Measurements from ENCODE around the gene ST3GAL2.
A peak's percentile ranks its signal among the peaks of the same experiment; 100 is the strongest.
"Not testable (repeated sequence)": the region's sequence is repeated elsewhere in the genome, so short reads cannot be mapped to it uniquely, and the experiment has no call there.

Gene ST3GAL2

GRCh38 chr16:70381604-70382342, 57.1 kb downstream of the ST3GAL2 start:
- DNase-seq = no peak

DNA sequence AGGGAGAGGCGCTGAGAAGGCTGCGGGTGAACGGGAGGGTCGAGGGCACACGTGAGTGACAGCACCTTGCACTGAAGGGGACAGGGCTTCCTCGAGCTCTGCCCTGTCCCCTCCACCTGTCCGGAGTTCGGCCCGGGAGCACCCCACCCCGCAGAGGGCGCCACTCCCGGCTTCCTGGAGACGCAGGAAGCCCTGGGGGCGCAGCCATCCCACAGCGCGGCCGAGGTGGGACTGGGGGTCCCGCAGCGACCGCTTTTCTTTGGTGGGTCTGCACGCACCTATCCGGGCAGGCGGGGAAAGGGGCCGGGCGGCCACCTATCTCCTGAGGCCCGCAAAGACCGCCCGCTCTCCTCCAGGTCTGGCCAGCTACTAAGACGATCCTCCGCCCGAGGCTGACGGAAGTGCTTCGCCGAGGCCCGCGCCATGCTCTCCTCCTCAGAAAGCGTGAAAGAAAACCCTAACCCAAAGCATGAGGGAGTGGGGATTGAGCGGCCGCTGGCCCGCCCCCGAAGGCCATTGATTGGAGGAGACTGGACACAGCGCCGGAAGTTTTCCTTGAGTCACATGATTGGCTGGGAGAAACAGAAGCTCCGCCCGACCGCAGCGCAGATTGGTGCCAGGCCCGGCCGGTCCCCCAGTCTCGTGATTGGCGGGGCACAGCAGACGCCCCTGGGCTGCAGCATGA, 57.8 kb downstream of the ST3GAL2 start:
- peak; percentile 99 for DNase-seq

GRCh38 chr16:70380248-70380918, 58.5 kb downstream of the ST3GAL2 start:
- DNase-seq = peak; percentile 96

DNA sequence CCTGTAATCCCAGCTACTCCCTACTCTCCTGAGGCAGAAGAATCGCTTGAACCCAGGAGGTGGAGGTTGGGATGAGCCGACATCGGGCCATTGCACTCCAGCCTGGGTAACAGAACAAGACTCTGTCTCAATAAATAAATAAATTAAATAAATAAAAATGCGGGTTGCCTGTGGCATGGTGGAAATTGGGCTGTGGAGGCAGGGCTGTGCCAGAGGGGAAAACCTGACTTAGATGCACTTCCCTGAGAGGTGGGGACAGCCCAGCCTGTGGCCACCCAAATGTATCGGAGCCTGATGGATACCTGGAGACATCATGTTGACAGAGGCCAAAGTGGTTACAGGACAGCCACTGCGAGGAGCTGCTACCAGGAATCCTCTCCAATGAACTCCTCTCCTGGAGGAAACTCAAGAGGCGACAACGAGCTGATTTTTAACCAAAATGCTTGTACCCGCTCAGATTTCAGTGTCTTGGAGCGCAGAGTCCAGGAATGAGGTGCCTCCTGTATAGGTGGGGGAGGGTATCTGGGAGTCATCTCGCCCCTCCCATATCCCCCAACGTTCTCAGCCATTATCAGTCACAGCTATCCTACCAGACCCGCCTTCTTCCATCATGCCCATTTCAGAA, 59.9 kb downstream of the ST3GAL2 start:
- DNase-seq = no peak

GRCh38 chr16:70377782-70378181, 61.1 kb downstream of the ST3GAL2 start:
- DNase-seq = no peak

DNA sequence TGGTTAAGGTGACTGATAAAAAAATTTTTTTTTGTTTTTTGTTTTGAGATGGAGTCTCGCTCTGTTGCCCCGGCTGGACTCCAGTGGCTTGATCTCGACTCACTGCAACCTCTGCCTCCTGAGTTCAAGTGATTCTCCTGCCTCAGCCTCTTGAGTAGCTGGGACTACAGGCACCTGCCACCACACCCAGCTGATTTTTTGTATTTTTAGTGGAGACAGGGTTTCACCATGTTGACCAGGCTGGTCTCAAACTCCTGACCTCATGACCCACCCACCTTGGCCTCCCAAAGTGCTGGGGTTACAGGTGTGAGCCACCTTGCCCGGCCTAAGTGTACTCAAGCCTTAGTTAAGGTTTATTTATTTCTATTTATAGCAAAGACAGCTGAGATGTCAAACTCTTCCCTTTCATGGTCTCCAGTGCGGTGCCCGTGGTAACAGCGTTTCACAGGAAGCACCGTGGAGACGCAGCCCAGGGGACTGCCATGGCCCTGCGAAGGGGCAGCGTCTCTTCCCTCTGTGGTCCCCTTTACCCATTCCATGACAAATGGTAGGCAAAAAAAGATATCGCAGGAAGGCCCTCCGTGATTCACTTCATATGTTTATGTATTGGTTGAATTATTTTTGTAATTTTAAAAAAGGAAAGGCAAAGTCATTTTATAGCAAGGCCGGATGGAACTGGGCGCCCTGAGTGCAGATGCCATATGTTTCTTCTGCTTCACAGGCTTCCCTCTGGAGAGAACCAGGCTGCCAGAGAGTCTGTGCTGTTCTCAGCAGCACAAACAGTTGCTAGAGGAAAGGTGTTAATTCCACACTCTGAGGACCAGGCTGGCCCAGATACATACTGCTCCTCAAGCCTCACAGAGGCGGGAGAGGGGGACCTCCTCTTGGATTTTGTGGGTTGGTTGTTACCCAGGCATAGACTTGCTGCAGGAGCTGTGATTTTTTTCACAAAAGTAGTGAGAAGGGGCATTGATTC, 63.0 kb downstream of the ST3GAL2 start:
- DNase-seq = no peak

- DNase-seq = no peak
Observed at GRCh38 chr16:70374213-70374612, 64.7 kb downstream of the ST3GAL2 start.

DNA sequence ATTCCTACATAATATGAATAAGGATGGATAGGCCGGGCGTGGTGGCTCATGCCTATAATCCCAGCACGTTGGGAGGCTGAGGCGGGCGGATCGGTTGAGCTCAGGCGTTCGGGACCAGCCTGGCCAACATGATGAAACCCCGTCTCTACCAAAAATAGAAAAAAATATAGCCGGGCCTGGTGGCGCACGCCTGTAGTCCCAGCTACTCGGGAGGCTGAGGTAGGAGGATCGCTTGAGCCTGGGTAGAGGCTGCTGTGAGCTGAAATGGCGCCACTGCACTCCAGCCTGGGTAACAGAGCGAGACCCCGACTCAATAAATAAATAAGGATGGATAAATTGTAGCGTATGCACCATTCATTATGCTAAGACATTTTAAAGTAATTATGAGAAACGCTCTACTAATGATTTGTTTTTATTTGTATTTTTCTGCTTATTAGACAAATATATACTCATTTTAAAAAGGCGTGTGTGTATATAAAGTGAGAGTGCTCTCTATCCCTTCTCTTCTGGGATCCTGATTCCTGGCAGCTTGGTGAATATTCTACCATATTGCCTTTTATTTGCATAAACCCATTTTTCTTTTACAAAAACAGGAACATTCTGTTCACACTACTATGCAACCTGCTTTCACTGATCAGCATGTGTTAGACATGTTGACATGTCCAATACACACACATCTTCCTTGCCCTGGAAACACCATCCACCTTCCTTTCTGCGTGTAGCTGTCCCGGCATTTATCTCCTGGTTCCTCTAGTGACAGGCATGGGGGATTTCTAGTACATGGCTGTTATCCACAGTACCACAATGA, 65.8 kb downstream of the ST3GAL2 start:
- no peak for DNase-seq

- no peak for DNase-seq
Observed at GRCh38 chr16:70370924-70371323, 68.0 kb downstream of the ST3GAL2 start.

DNA sequence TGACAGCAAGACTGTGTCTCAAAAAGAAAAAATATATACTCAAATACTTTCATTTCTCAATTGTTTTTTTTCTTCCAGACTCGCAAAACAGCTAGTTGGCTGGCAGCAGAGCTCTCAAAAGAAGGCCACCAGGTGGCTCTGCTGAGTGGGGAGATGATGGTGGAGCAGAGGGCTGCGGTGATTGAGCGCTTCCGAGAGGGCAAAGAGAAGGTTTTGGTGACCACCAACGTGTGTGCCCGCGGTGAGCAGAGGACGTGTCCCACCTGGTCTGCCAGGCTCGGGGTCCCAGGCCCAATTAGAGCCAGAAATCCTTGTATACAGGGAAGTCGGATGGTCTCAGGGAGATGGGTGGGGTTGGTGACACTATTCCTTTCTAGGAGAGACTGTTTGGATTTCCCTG, 68.8 kb downstream of the ST3GAL2 start:
- peak; percentile 33 for DNase-seq

DNA sequence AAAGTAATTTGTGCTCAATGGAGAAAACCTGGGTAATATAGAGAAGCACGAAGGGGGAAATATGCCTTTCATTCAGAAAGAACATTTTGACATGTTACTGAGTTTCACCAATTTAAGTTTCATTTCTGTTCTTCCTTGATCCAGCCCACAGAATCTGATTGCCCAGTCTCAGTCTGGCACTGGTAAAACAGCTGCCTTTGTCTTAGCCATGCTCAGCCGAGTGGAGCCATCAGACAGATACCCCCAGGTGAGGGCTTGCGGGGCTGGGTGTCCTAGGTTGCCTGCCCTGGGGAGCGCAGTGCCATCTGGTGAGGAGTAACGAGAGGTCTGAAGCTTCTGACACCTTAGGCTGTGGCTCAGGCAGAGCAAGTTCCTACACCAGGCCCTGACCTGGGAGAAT, 74.5 kb downstream of the ST3GAL2 start:
- no peak for DNase-seq

GRCh38 chr16:70359552-70359951, 79.3 kb downstream of the ST3GAL2 start:
- no peak for DNase-seq

- no peak for DNase-seq
Observed at GRCh38 chr16:70349783-70350182, 89.1 kb downstream of the ST3GAL2 start.

DNA sequence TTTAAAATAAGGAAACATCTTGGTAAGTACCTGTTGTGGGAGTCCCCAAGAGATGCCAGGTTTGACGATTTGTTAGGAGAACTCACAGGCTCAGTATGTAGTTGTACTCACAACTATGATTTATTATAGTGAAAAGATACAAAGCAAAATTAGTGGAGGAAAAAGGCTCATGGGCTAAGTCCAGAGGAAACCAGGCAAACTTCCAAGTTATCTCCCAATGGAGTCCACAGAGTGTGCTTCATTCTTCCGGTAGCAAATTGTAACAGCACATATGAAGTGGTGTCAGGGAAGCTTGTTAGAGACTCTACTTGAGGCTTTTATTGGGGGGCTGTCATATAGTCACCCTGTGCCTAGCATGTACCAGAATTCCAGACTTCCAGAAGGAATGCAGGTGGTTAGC, 89.9 kb downstream of the ST3GAL2 start:
- DNase-seq = no peak

GRCh38 chr16:70345840-70346239, 93.1 kb downstream of the ST3GAL2 start:
- no peak for DNase-seq

GRCh38 chr16:70342016-70342415, 96.9 kb downstream of the ST3GAL2 start:
- no peak for DNase-seq

GRCh38 chr16:70341600-70341999, 97.3 kb downstream of the ST3GAL2 start:
- DNase-seq = no peak

DNA sequence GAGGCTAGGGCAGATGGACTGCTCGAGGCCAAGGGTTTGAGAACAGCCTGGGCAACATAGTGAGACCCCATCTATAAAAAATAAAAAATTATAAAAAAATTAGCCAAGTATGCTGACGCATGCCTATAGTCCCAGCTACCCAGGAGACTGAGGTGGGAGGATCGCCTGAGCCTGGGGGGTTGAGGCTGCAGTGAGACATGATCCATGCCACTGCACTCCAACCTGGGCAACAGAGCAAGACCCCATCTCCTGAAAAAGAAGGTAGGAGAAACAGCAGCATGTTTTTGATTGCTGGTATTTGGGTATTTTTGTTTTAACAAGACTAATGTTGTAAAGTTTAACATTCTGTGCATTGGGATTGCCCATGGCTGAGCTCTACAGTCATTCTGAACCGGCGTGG, 101.1 kb downstream of the ST3GAL2 start:
- DNase-seq = no peak

- DNase-seq = not testable (repeated sequence)
Observed at GRCh38 chr16:70332728-70333127, 106.2 kb downstream of the ST3GAL2 start.

GRCh38 chr16:70331588-70332358, 107.1 kb downstream of the ST3GAL2 start:
- no peak for DNase-seq

- DNase-seq = no peak
Observed at GRCh38 chr16:70331091-70331490, 107.8 kb downstream of the ST3GAL2 start.

Data from EL (cell line).